ENCODE results near the gene VPS9D1.

DNA sequence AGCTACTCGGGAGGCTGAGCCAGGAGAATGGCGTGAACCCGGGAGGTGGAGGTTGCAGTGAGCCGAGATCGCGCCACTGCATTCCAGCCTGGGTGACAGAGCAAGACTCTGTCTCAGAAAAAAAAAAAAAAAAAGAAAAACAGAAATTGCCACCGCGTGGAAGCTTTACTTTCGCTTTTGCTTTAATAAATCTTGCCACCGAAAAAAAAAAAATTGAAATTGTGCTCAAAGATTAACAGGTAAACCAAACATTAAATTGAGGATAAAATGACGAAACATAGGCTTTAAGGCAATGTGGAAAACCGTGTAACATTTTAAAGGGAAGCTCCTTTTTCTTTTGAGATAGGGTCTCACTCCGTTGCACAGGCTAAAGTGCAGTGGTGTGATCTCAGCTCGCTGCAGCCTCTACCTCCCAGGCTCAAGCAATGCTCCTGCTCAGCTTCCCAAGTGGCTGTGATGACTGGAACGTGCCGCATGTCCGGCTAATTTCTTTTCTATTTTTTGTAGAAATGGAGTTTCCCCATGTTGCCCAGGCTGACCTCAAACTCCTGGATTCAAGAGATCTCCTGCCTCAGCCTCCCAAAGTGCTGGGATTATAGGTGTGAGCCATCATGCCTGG lies 40.7 kb upstream of the VPS9D1 start:
- TF ChIP-seq POLR2AphosphoS5 (IDR thresholded peaks at IDR 0.05), result no peak
- TF ChIP-seq, protein P1, sequence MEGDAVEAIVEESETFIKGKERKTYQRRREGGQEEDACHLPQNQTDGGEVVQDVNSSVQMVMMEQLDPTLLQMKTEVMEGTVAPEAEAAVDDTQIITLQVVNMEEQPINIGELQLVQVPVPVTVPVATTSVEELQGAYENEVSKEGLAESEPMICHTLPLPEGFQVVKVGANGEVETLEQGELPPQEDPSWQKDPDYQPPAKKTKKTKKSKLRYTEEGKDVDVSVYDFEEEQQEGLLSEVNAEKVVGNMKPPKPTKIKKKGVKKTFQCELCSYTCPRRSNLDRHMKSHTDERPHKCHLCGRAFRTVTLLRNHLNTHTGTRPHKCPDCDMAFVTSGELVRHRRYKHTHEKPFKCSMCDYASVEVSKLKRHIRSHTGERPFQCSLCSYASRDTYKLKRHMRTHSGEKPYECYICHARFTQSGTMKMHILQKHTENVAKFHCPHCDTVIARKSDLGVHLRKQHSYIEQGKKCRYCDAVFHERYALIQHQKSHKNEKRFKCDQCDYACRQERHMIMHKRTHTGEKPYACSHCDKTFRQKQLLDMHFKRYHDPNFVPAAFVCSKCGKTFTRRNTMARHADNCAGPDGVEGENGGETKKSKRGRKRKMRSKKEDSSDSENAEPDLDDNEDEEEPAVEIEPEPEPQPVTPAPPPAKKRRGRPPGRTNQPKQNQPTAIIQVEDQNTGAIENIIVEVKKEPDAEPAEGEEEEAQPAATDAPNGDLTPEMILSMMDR (IDR thresholded peaks at IDR 0.05), result no peak
